ENCODE results near the gene CALR3. TPM values are rescaled to one million over a fixed set of nuclear protein-coding genes. Genes with fewer than 3 reads are reported as not detected.
"Not testable (repeated sequence)": the region's sequence is repeated elsewhere in the genome, so short reads cannot be mapped to it uniquely, and the experiment has no call there.

CALR3 gene
- total RNA-seq, 2 experiments from 2014 or later: not detected

DNA sequence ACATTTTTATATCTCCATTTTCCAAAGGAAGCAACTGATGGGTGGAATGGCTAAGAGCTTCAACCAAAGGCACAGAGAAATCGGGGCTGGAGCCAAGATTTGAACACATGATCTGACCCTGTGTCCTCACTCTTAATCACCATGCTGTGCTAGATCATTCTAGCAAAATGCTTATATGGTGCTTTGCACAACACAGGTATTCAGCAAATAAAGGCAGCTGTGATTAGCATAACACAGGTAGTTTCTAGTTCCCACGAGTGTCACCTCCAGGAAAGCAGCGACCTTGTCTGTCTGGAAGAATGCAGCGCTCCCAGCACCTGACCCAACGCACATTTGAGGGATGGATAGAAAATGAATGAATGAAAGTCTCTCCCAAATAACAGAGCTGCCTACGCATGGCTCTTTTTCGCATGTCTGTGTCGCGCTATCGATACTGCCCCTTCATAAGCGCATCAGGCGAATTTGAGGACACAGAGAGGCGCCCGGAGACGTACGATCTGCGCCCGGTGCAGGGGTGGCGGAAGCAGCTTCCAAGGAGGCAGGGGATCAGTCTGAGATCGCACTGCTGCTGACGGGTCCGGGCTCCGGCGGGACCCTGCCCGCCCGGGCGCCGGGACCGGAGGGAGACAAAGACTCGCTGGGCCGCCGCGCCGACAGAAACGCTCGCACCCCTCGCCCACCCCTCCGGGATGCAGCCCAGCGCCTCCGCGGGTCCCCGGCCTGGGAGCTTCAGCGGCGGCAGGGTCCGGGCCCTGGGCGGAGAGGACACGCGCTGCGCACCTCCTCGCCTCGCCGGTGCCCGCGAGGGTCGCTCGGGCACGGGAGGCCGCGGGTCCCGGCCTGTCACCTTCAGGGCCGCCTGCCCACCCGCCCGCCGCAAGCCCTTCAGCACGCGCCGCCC is 24.8 kb downstream of the CALR3 start:
- ATAC-seq: peak; percentile 13
- ChIA-PET POLR2A (interaction anchor here (0.5 to 1.2 kb wide), 2 partner anchors 9 to 23 kb away, joined by 3 to 5 read pairs; no protein-coding TSS in a partner anchor), CTCF (interaction anchor here (0.8 to 1.0 kb wide), 2 partner anchors 9 to 30 kb away, joined by 3 read pairs; no protein-coding TSS in a partner anchor)
- intact Hi-C loops (cut with micrococcal nuclease): no loop called here
- H3K4me1 Mint-ChIP-seq (ENCODE audit: low read depth): peaks cover 32% of the 10 kb centered on the region
- peak; percentile 61 for DNase-seq
- peak overlapping the region; percentile 14 for H3K27ac Mint-ChIP-seq
- peaks cover 1% of the 10 kb centered on the region for H3K9me3 Mint-ChIP-seq
- H3K36me3 Mint-ChIP-seq (ENCODE audit: low read depth): peaks cover 3% of the 10 kb centered on the region
- TF ChIP-seq CTCF (IDR thresholded peaks at IDR 0.05): no peak
- peaks cover 2% of the 10 kb centered on the region for H3K27me3 Mint-ChIP-seq
- H3K4me3 Mint-ChIP-seq: peak overlapping the region; percentile 83

- ChIA-PET POLR2A (interaction anchor here (0.7 kb wide), 1 partner anchor 180 kb away, joined by 3 read pairs; no protein-coding TSS in a partner anchor), CTCF (interaction anchor here (0.8 to 1.0 kb wide), 2 partner anchors 8 to 29 kb away, joined by 3 read pairs; no protein-coding TSS in a partner anchor)
- Mint-ChIP-seq H3K4me3 (peak overlapping the region; percentile 83), H3K4me1 (ENCODE audit: low read depth) (peaks cover 34% of the 10 kb centered on the region), H3K9me3 (peaks cover 1% of the 10 kb centered on the region), H3K36me3 (ENCODE audit: low read depth) (peaks cover 3% of the 10 kb centered on the region), H3K27me3 (peaks cover 2% of the 10 kb centered on the region), H3K27ac (no peak overlapping the region)
- ATAC-seq: no peak
- TF ChIP-seq CTCF (IDR thresholded peaks at IDR 0.05): no peak
- intact Hi-C loops (cut with micrococcal nuclease): no loop called here
- no peak for DNase-seq
Measured at GRCh38 chr19:16470541-16470910, 25.4 kb downstream of the CALR3 start.

- Mint-ChIP-seq H3K36me3 (ENCODE audit: low read depth) (peaks cover 3% of the 10 kb centered on the region), H3K27me3 (no peaks in the 10 kb centered on the region), H3K4me3 (no peak overlapping the region), H3K27ac (no peak overlapping the region), H3K9me3 (no peaks in the 10 kb centered on the region), H3K4me1 (ENCODE audit: low read depth) (peaks cover 50% of the 10 kb centered on the region)
- intact Hi-C loops (cut with micrococcal nuclease): no loop called here
- no peak for ATAC-seq
- CTCF ChIA-PET: interaction anchor here (2.6 kb wide), 1 partner anchor 26 kb away, joined by 8 read pairs; no protein-coding TSS in a partner anchor
- DNase-seq: no peak
- POLR2A ChIA-PET: no interaction called here
- TF ChIP-seq CTCF (IDR thresholded peaks at IDR 0.05): no peak
Measured at GRCh38 chr19:16467581-16467980, 28.4 kb downstream of the CALR3 start.

DNA sequence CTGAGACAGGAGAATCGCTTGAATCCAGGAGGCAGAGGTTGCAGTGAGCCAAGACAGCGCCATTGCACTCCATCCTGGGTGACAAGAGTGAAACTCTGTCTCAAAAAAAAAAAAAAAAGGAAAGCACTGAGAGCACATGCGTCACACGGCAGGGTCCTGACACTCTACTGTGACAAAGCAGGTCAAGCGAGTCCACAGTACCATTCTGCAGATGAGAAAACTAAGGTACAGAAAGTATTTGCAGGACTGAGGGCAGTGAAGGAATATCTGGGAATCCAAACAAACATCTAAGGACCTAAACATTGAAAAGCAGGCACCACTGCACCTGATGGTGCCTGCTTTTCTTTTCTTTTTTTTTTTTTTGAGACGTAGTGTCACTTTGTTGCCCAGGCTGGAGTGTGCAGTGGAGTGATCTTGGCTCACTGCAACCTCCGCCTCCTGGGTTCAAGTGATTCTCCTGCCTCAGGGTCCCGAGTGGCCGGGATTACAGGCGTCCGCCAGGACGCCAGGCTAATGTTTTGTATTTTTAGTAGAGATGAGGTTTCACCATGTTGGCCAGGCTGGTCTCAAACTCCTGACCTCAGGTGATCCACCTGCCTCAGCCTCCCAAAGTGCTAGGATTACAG is 29.1 kb downstream of the CALR3 start:
- H3K36me3 Mint-ChIP-seq (ENCODE audit: low read depth); H3K27ac Mint-ChIP-seq; POLR2A ChIA-PET; H3K9me3 Mint-ChIP-seq; ATAC-seq; H3K27me3 Mint-ChIP-seq; H3K4me3 Mint-ChIP-seq; DNase-seq; intact Hi-C loops (cut with micrococcal nuclease): not testable (repeated sequence)
- H3K4me1 Mint-ChIP-seq (ENCODE audit: low read depth): peaks cover 50% of the 10 kb centered on the region
- CTCF ChIA-PET: interaction anchor here (2.6 kb wide), 1 partner anchor 25 kb away, joined by 8 read pairs; no protein-coding TSS in a partner anchor

- ATAC-seq: no peak
- H3K27me3 Mint-ChIP-seq: no peaks in the 10 kb centered on the region
- H3K36me3 Mint-ChIP-seq (ENCODE audit: low read depth): peaks cover 3% of the 10 kb centered on the region
- intact Hi-C loops (cut with micrococcal nuclease): no loop called here
- POLR2A ChIA-PET: interaction anchor here (1.1 kb wide), 1 partner anchor 16 kb away, joined by 3 read pairs; no protein-coding TSS in a partner anchor
- no peak for TF ChIP-seq CTCF (IDR thresholded peaks at IDR 0.05)
- no peaks in the 10 kb centered on the region for H3K9me3 Mint-ChIP-seq
- H3K4me1 Mint-ChIP-seq (ENCODE audit: low read depth): peaks cover 45% of the 10 kb centered on the region
- CTCF ChIA-PET: no interaction called here
- no peak overlapping the region for H3K4me3 Mint-ChIP-seq
- no peak for DNase-seq
- H3K27ac Mint-ChIP-seq: no peak overlapping the region
Measured at GRCh38 chr19:16465239-16465638, 30.7 kb downstream of the CALR3 start.

All from activated CD8-positive, alpha-beta T cell treated with anti-CD3 and anti-CD28 coated beads for 36 hours (primary cell).